Peyer's patch (tissue), 4 donors: ENCODE data around the gene GREB1.

ENCODE experiments used
- POLR2A ChIP-seq, 2 donors: fragments of 450-650 bp; IDR thresholded peaks; one replicate each; pipeline ENCODE4 v1.5.1; 2017; ENCODE audit warnings: antibody characterized with exemption in 2 of 2, mild to moderate bottlenecking in 2 of 2, moderate library complexity in 2 of 2
- TF ChIP-seq, protein P1 (sequence below), 6 experiments: fragments of 450-650 bp in 4 of 6; fragments of 200-600 bp in 2 of 6; sonication (generic) in 1 of 6; IDR thresholded peaks; one replicate each; pipeline ENCODE4 v1.5.1; 2017 to 2019; ENCODE audit warnings: antibody characterized with exemption in 6 of 6, mild to moderate bottlenecking in 3 of 6, moderate library complexity in 1 of 6

DNA sequence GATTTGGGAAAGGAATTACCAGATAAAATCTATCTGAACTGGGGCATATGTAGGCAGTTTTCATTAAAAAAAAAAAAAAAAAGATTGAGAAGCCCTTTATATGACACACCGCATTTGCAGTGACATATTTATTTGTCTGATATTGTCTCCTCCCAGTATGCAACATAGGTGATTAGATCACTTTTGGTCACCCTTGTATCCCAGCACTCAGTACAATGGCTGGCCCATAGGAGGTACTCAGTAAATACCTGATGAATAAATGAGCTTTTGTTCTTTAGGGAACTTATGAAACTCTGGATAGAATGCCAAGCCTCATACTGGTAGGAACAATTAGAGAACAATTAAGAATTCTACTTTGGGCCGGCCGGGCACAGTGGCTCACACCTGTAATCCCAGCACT lies 45.0 kb upstream of the GREB1 start:
- TF ChIP-seq, protein P1, sequence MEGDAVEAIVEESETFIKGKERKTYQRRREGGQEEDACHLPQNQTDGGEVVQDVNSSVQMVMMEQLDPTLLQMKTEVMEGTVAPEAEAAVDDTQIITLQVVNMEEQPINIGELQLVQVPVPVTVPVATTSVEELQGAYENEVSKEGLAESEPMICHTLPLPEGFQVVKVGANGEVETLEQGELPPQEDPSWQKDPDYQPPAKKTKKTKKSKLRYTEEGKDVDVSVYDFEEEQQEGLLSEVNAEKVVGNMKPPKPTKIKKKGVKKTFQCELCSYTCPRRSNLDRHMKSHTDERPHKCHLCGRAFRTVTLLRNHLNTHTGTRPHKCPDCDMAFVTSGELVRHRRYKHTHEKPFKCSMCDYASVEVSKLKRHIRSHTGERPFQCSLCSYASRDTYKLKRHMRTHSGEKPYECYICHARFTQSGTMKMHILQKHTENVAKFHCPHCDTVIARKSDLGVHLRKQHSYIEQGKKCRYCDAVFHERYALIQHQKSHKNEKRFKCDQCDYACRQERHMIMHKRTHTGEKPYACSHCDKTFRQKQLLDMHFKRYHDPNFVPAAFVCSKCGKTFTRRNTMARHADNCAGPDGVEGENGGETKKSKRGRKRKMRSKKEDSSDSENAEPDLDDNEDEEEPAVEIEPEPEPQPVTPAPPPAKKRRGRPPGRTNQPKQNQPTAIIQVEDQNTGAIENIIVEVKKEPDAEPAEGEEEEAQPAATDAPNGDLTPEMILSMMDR (IDR thresholded peaks at IDR 0.05), result no peak
- TF ChIP-seq POLR2A (IDR thresholded peaks at IDR 0.05), result no peak
